Loucy (cell line): ENCODE results near the gene CIDEA.

ENCODE experiments used
- CTCF ChIP-seq: fragments of 200-600 bp; sonication (generic); conservative IDR thresholded peaks from 2 replicates; pipeline ENCODE4 v1.5.1; 2014; ENCODE audit warnings: mild to moderate bottlenecking, antibody characterized with exemption, low read length
- EZH2phosphoT487 ChIP-seq: fragments of 200-600 bp; IDR thresholded peaks from 2 replicates; pipeline ENCODE4 v1.6.1; 2018; ENCODE audit warnings: antibody characterized with exemption, mild to moderate bottlenecking, moderate library complexity, borderline replicate concordance

GRCh38 chr18:12315911-12316310 is 61.8 kb downstream of the CIDEA start:
- TF ChIP-seq CTCF (no peak), EZH2phosphoT487 (no peak)
